Measurements from ENCODE around the gene ZNF423.
"Not testable (repeated sequence)": the region's sequence is repeated elsewhere in the genome, so short reads cannot be mapped to it uniquely, and the experiment has no call there.

ZNF423 gene

GRCh38 chr16:49510654-49511305 is 345.1 kb downstream of the ZNF423 start:
- no peak for DNase-seq (ENCODE audit: low read depth)

GRCh38 chr16:49510141-49510540 is 345.8 kb downstream of the ZNF423 start:
- no peak for DNase-seq (ENCODE audit: low read depth)

- DNase-seq (ENCODE audit: low read depth): not testable (repeated sequence)
These were observed 349.6 kb downstream of the ZNF423 start for GRCh38 chr16:49506058-49507013.

GRCh38 chr16:49505556-49505955 is 350.4 kb downstream of the ZNF423 start:
- no peak for DNase-seq (ENCODE audit: low read depth)

GRCh38 chr16:49504626-49505025 is 351.3 kb downstream of the ZNF423 start:
- DNase-seq (ENCODE audit: low read depth): no peak

- DNase-seq (ENCODE audit: low read depth): no peak
These were observed 351.9 kb downstream of the ZNF423 start for GRCh38 chr16:49504023-49504364.

GRCh38 chr16:49503256-49504022 is 352.5 kb downstream of the ZNF423 start:
- no peak for DNase-seq (ENCODE audit: low read depth)

GRCh38 chr16:49502136-49502881 is 353.6 kb downstream of the ZNF423 start:
- no peak for DNase-seq (ENCODE audit: low read depth)

GRCh38 chr16:49499869-49500610 is 355.9 kb downstream of the ZNF423 start:
- no peak for DNase-seq (ENCODE audit: low read depth)

GRCh38 chr16:49499414-49499785 is 356.5 kb downstream of the ZNF423 start:
- DNase-seq (ENCODE audit: low read depth): no peak

- DNase-seq (ENCODE audit: low read depth): no peak
These were observed 357.1 kb downstream of the ZNF423 start for GRCh38 chr16:49498666-49499413.

- no peak for DNase-seq (ENCODE audit: low read depth)
These were observed 357.6 kb downstream of the ZNF423 start for GRCh38 chr16:49498264-49498663.

- no peak for DNase-seq (ENCODE audit: low read depth)
These were observed 358.4 kb downstream of the ZNF423 start for GRCh38 chr16:49497466-49497865.

GRCh38 chr16:49496656-49497055 is 359.3 kb downstream of the ZNF423 start:
- no peak for DNase-seq (ENCODE audit: low read depth)

- DNase-seq (ENCODE audit: low read depth): no peak
These were observed 360.1 kb downstream of the ZNF423 start for GRCh38 chr16:49495596-49496355.

- DNase-seq (ENCODE audit: low read depth): no peak
These were observed 360.9 kb downstream of the ZNF423 start for GRCh38 chr16:49494891-49495566.

GRCh38 chr16:49494474-49494873 is 361.4 kb downstream of the ZNF423 start:
- DNase-seq (ENCODE audit: low read depth): no peak

- no peak for DNase-seq (ENCODE audit: low read depth)
These were observed 362.1 kb downstream of the ZNF423 start for GRCh38 chr16:49493836-49494235.

All from GM04504 (cell line).